ENCODE measurements around the gene ZSCAN26. TPM values are rescaled to one million over a fixed set of nuclear protein-coding genes. Genes with fewer than 3 reads are reported as not detected.
A peak's percentile ranks its signal among the peaks of the same experiment; 100 is the strongest.

The ZSCAN26 gene
- total RNA-seq (2022), result 13.1 and 14.2 TPM in 2 replicates
- percentile 72 among the genes with signal in this experiment for Bru-seq, nascent RNA
- BruChase-seq, experiment 1, labeled RNA remaining after a 6-hour chase, result percentile 79 among the genes with signal in this experiment
- percentile 94 among the genes with signal in this experiment for BruChase-seq, experiment 2, labeled RNA remaining after a 2-hour chase
- long read RNA-seq, transcript ZSCAN26-201 (4 exons, 2,362 nt), result major isoform, 8 of 17 reads
- long read RNA-seq, partial matches to known transcripts, result 1 of 17 reads
- long read RNA-seq, other reads (novel, unspliced or antisense), result 4 of 17 reads

- DNase-seq, result peak; percentile 89
- BruUV-seq (replicated peaks), result no TSS peak
- CTCF ChIA-PET, result interaction anchor here (0.5 to 2.9 kb wide), 8 partner anchors 14 to 365 kb away, joined by 3 to 22 read pairs (median 4); partner anchors contain the start of genes PGBD1 and ZKSCAN4
- H3K9me3 Mint-ChIP-seq (ENCODE audit: low read depth, unreplicated experiment), result no peaks in the 10 kb centered on the region
- H3K4me1 Mint-ChIP-seq (ENCODE audit: low read depth, unreplicated experiment), result no peaks in the 10 kb centered on the region
- TF ChIP-seq, protein P1, sequence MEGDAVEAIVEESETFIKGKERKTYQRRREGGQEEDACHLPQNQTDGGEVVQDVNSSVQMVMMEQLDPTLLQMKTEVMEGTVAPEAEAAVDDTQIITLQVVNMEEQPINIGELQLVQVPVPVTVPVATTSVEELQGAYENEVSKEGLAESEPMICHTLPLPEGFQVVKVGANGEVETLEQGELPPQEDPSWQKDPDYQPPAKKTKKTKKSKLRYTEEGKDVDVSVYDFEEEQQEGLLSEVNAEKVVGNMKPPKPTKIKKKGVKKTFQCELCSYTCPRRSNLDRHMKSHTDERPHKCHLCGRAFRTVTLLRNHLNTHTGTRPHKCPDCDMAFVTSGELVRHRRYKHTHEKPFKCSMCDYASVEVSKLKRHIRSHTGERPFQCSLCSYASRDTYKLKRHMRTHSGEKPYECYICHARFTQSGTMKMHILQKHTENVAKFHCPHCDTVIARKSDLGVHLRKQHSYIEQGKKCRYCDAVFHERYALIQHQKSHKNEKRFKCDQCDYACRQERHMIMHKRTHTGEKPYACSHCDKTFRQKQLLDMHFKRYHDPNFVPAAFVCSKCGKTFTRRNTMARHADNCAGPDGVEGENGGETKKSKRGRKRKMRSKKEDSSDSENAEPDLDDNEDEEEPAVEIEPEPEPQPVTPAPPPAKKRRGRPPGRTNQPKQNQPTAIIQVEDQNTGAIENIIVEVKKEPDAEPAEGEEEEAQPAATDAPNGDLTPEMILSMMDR (IDR thresholded peaks at IDR 0.05; ENCODE audit: unreplicated experiment), result no peak
- no peaks in the 10 kb centered on the region for H3K27me3 Mint-ChIP-seq (ENCODE audit: unreplicated experiment)
- no peak within 1 kb of the TSS for H3K27ac Mint-ChIP-seq (ENCODE audit: unreplicated experiment)
- intact Hi-C loops (cut with micrococcal nuclease; ENCODE audit: unreplicated experiment), result loop anchor here (1.0 to 2.0 kb wide), 2 partner anchors 15 to 90 kb away; partner anchors contain the start of gene ZKSCAN4
- no peaks in the 10 kb centered on the region for H3K36me3 Mint-ChIP-seq (ENCODE audit: insufficient read depth, unreplicated experiment)
- no peak within 1 kb of the TSS for H3K4me3 Mint-ChIP-seq (ENCODE audit: low read depth, unreplicated experiment)
Observed at GRCh38 chr6:28266962-28267694, at the start of gene ZSCAN26. Gene ZSCAN26 (plus strand): TSS chr6:28267143. CDS start chr6:28271920, 4,777 bp downstream.

DNA sequence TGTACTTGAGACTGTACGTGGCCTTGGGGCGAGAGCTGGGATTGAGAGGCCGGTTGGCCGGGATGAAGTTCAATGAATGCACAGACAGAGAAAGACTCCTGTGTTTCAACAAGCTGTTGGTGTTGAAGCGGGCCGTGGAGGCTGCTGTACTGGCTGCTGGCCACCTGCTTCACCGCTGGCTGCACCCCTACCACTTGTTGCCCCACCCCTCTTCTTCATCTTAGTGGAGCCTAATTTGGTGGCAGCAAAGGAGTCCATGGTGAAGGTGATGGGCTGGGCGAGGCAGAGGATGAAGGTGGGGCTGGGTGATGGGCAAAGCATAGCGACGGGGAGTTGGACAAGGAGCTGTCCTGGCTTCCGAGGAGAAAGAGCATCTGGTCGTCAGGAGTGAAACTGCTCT is 49.1 kb upstream of the ZSCAN26 start:
- no TSS peak for BruUV-seq (replicated peaks)
- DNase-seq, result no peak
- no peaks in the 10 kb centered on the region for H3K27me3 Mint-ChIP-seq (ENCODE audit: unreplicated experiment)
- H3K27ac Mint-ChIP-seq (ENCODE audit: unreplicated experiment), result no peak overlapping the region
- peak overlapping the region; percentile 72 for H3K4me3 Mint-ChIP-seq (ENCODE audit: low read depth, unreplicated experiment)
- intact Hi-C loops (cut with micrococcal nuclease; ENCODE audit: unreplicated experiment), result loop anchor here (10.0 kb wide), 1 partner anchor 203 kb away; no protein-coding TSS in a partner anchor
- H3K9me3 Mint-ChIP-seq (ENCODE audit: low read depth, unreplicated experiment), result no peaks in the 10 kb centered on the region
- peaks cover 6% of the 10 kb centered on the region for H3K4me1 Mint-ChIP-seq (ENCODE audit: low read depth, unreplicated experiment)
- TF ChIP-seq, protein P1 (IDR thresholded peaks at IDR 0.05; ENCODE audit: unreplicated experiment), result no peak
- peaks cover 22% of the 10 kb centered on the region for H3K36me3 Mint-ChIP-seq (ENCODE audit: insufficient read depth, unreplicated experiment)
- CTCF ChIA-PET, result interaction anchor here (0.6 to 0.7 kb wide), 2 partner anchors 19 to 39 kb away, joined by 3 to 4 read pairs; no protein-coding TSS in a partner anchor

DNA sequence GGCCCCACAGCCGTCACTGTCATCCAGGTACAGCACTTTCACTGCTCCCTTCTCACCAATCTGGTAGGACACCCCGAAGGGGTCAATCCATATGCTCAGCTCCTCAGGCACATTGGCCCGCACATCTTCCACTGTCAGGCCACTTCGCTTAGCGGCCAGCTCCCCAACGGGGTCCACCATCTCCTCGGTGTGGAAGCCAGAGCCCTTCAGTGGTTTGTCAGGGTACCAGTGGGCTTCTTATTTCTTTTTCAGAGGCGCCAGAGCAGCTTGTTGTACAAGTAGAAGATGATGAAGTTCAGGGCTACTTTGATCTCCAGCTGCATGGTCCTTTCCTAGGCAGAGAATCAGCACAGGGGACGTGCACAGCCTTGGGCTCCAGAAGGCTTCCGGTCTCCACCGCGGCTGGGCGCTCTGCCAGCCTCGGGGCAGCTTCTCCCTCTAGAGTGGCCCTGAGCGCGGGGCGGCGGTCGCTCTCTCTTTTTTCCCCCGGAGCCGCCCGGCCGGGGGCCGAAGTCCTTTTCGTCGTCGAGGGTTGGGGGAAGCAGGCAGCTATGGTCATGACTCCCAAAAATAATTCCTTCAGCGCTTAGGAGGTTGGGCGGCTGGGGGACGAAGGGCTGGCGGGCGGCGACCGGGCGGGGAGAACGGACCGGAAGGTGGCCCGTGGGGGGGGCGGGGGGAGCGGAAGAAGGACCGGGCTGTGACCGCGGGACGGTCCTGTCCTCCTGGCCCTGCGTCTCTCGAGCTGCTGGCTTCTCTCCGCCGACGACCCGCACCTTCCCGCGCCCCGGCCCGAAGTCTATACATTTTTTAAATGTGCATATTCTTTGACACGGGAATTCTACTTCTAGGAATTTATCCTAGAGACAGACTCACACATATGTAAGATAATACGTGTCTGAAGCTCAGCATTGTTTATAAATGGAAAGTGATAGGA is 48.4 kb upstream of the ZSCAN26 start:
- H3K4me3 Mint-ChIP-seq (ENCODE audit: low read depth, unreplicated experiment), result peak overlapping the region; percentile 72
- TSS peak; percentile 83 for BruUV-seq (replicated peaks)
- peaks cover 18% of the 10 kb centered on the region for H3K36me3 Mint-ChIP-seq (ENCODE audit: insufficient read depth, unreplicated experiment)
- intact Hi-C loops (cut with micrococcal nuclease; ENCODE audit: unreplicated experiment), result loop anchor here (10.0 kb wide), 1 partner anchor 204 kb away; no protein-coding TSS in a partner anchor
- CTCF ChIA-PET, result interaction anchor here (0.6 to 0.7 kb wide), 3 partner anchors 20 to 165 kb away, joined by 3 to 4 read pairs (median 3); no protein-coding TSS in a partner anchor
- peak; percentile 74 for DNase-seq
- H3K4me1 Mint-ChIP-seq (ENCODE audit: low read depth, unreplicated experiment), result no peaks in the 10 kb centered on the region
- peak overlapping the region; percentile 32 for H3K27ac Mint-ChIP-seq (ENCODE audit: unreplicated experiment)
- H3K27me3 Mint-ChIP-seq (ENCODE audit: unreplicated experiment), result no peaks in the 10 kb centered on the region
- H3K9me3 Mint-ChIP-seq (ENCODE audit: low read depth, unreplicated experiment), result no peaks in the 10 kb centered on the region
- TF ChIP-seq, protein P1 (IDR thresholded peaks at IDR 0.05; ENCODE audit: unreplicated experiment), result no peak

All from Calu3 (cell line).